Medulla oblongata (tissue), 1 donor: ENCODE measurements around the gene IQCF2.
A peak's percentile ranks its signal among the peaks of the same experiment; 100 is the strongest.
"Not testable (repeated sequence)": the region's sequence is repeated elsewhere in the genome, so short reads cannot be mapped to it uniquely, and the experiment has no call there.

Experiments
- DNase-seq: peaks from one replicate; pipeline ENCODE4 v3.0.0-alpha.2; 2015; ENCODE audit errors: extremely low spot score

Gene IQCF2

GRCh38 chr3:51860703-51861665 lies at the start of gene IQCF2:
TSS of gene IQCF2 (plus strand) at chr3:51861615. CDS start at chr3:51861667, 52 bp downstream.
- no peak for DNase-seq

GRCh38 chr3:51813539-51813938 lies 47.9 kb upstream of the IQCF2 start:
- peak; percentile 70 for DNase-seq

- DNase-seq = no peak
Observed at GRCh38 chr3:51814034-51814433, 47.4 kb upstream of the IQCF2 start.

- no peak for DNase-seq
Observed at GRCh38 chr3:51815614-51816013, 45.8 kb upstream of the IQCF2 start.

- DNase-seq = no peak
Observed at GRCh38 chr3:51816723-51817122, 44.7 kb upstream of the IQCF2 start.

GRCh38 chr3:51817375-51817774 lies 44.0 kb upstream of the IQCF2 start:
- DNase-seq = no peak

GRCh38 chr3:51819151-51819550 lies 42.3 kb upstream of the IQCF2 start:
- DNase-seq = no peak

- DNase-seq = no peak
Observed at GRCh38 chr3:51819709-51820406, 41.6 kb upstream of the IQCF2 start.

GRCh38 chr3:51828297-51828696 lies 33.1 kb upstream of the IQCF2 start:
- no peak for DNase-seq

GRCh38 chr3:51830345-51830744 lies 31.1 kb upstream of the IQCF2 start:
- DNase-seq = no peak

GRCh38 chr3:51830836-51831385 lies 30.5 kb upstream of the IQCF2 start:
- DNase-seq = no peak

- DNase-seq = no peak
Observed at GRCh38 chr3:51836606-51837005, 24.8 kb upstream of the IQCF2 start.

- no peak for DNase-seq
Observed at GRCh38 chr3:51845129-51845528, 16.3 kb upstream of the IQCF2 start.

GRCh38 chr3:51855411-51855810 lies 6.0 kb upstream of the IQCF2 start:
- not testable (repeated sequence) for DNase-seq

- no peak for DNase-seq
Observed at GRCh38 chr3:51862886-51863285, 1.5 kb downstream of the IQCF2 start.

- DNase-seq = not testable (repeated sequence)
Observed at GRCh38 chr3:51868896-51869295, 7.5 kb downstream of the IQCF2 start.

- DNase-seq = no peak
Observed at GRCh38 chr3:51869304-51869703, 7.9 kb downstream of the IQCF2 start.

GRCh38 chr3:51873253-51873766 lies 11.9 kb downstream of the IQCF2 start:
- DNase-seq = no peak

GRCh38 chr3:51873876-51874275 lies 12.5 kb downstream of the IQCF2 start:
- no peak for DNase-seq

- no peak for DNase-seq
Observed at GRCh38 chr3:51874411-51874810, 13.0 kb downstream of the IQCF2 start.

GRCh38 chr3:51874889-51875288 lies 13.5 kb downstream of the IQCF2 start:
- DNase-seq = no peak

GRCh38 chr3:51875501-51875900 lies 14.1 kb downstream of the IQCF2 start, which contains the start of gene IQCF5:
TSS of gene IQCF5 (minus strand) at chr3:51875601. CDS start at chr3:51875531, 70 bp downstream.
- DNase-seq = no peak
